Measurements from ENCODE around the gene CENPN.

The CENPN gene

GRCh38 chr16:80993834-80994233, 13.2 kb upstream of the CENPN start:
- H3K14ac ChIP-seq (ENCODE audit: low read length), result no peak overlapping the region
- H2BK15ac ChIP-seq (ENCODE audit: low read length), result no peak overlapping the region
- H3K4ac ChIP-seq (ENCODE audit: low read length), result no peak overlapping the region
- H3K79me1 ChIP-seq (ENCODE audit: low read depth, low read length), result no peaks in the 10 kb centered on the region
- no peak overlapping the region for H3K4me2 ChIP-seq (ENCODE audit: insufficient read depth, low read length, poor library complexity, severe bottlenecking)
- no peaks in the 10 kb centered on the region for H3K9me3 ChIP-seq (replicated peaks in 1 of 2; ENCODE audit: control insufficient read depth in 2 of 2, insufficient read depth in 1 of 2, low read depth in 1 of 2, low read length in 2 of 2)
- H4K91ac ChIP-seq (ENCODE audit: low read depth, low read length, poor library complexity), result no peak overlapping the region
- H3K4me3 ChIP-seq (ENCODE audit: low read length in 2 of 2), result no peak overlapping the region
- no peak overlapping the region for H3K9ac ChIP-seq (ENCODE audit: low read depth, low read length, poor library complexity)
- H2BK120ac ChIP-seq (ENCODE audit: low read depth, low read length), result no peak overlapping the region
- H4K8ac ChIP-seq (ENCODE audit: low read depth, low read length), result no peak overlapping the region
- no peak overlapping the region for H3K23ac ChIP-seq (ENCODE audit: low read depth, low read length, poor library complexity)
- no peak overlapping the region for H2AFZ ChIP-seq (ENCODE audit: low read length)
- peaks cover 0 to 3% of the 10 kb centered on the region in 2 donors for H3K4me1 ChIP-seq (ENCODE audit: control insufficient read depth in 2 of 2, insufficient read depth in 1 of 2, low read depth in 1 of 2, low read length in 2 of 2)
- no peak overlapping the region for H3K27ac ChIP-seq (replicated peaks; ENCODE audit: low read length)
- DNase-seq (ENCODE audit: low spot score), result no peak
- peaks cover 3 to 36% of the 10 kb centered on the region in 2 donors for H3K36me3 ChIP-seq (replicated peaks in 1 of 2; ENCODE audit: control insufficient read depth in 2 of 2, insufficient read depth in 2 of 2, low read length in 2 of 2)
- H3K27me3 ChIP-seq (ENCODE audit: control insufficient read depth in 3 of 3, insufficient read depth in 3 of 3, low read depth in 1 of 3, low read length in 3 of 3), result no peaks in the 10 kb centered on the region
- no peak overlapping the region for H2AK5ac ChIP-seq (ENCODE audit: low read depth, low read length)
- H3K18ac ChIP-seq (ENCODE audit: low read length), result no peak overlapping the region
- no peak overlapping the region for H2BK12ac ChIP-seq (ENCODE audit: low read length)
- H2BK5ac ChIP-seq (ENCODE audit: low read length), result no peak overlapping the region

GRCh38 chr16:80994451-80994850, 12.6 kb upstream of the CENPN start:
- no peak overlapping the region for H2AFZ ChIP-seq (ENCODE audit: low read length)
- no peak overlapping the region for H3K27ac ChIP-seq (replicated peaks; ENCODE audit: low read length)
- H3K18ac ChIP-seq (ENCODE audit: low read length), result no peak overlapping the region
- no peaks in the 10 kb centered on the region for H3K79me1 ChIP-seq (ENCODE audit: low read depth, low read length)
- H3K14ac ChIP-seq (ENCODE audit: low read length), result no peak overlapping the region
- H4K91ac ChIP-seq (ENCODE audit: low read depth, low read length, poor library complexity), result no peak overlapping the region
- no peak overlapping the region for H2BK15ac ChIP-seq (ENCODE audit: low read length)
- no peak overlapping the region for H3K4ac ChIP-seq (ENCODE audit: low read length)
- H3K9me3 ChIP-seq (replicated peaks in 1 of 2; ENCODE audit: control insufficient read depth in 2 of 2, insufficient read depth in 1 of 2, low read depth in 1 of 2, low read length in 2 of 2), result no peaks in the 10 kb centered on the region
- H2BK5ac ChIP-seq (ENCODE audit: low read length), result no peak overlapping the region
- peaks cover 3 to 36% of the 10 kb centered on the region in 2 donors for H3K36me3 ChIP-seq (replicated peaks in 1 of 2; ENCODE audit: control insufficient read depth in 2 of 2, insufficient read depth in 2 of 2, low read length in 2 of 2)
- no peak overlapping the region for H3K4me3 ChIP-seq (ENCODE audit: low read length in 2 of 2)
- H2BK120ac ChIP-seq (ENCODE audit: low read depth, low read length), result no peak overlapping the region
- no peak overlapping the region for H3K23ac ChIP-seq (ENCODE audit: low read depth, low read length, poor library complexity)
- no peaks in the 10 kb centered on the region for H3K27me3 ChIP-seq (ENCODE audit: control insufficient read depth in 3 of 3, insufficient read depth in 3 of 3, low read depth in 1 of 3, low read length in 3 of 3)
- H3K4me2 ChIP-seq (ENCODE audit: insufficient read depth, low read length, poor library complexity, severe bottlenecking), result no peak overlapping the region
- H2AK5ac ChIP-seq (ENCODE audit: low read depth, low read length), result no peak overlapping the region
- no peak overlapping the region for H4K8ac ChIP-seq (ENCODE audit: low read depth, low read length)
- no peak for DNase-seq (ENCODE audit: low spot score)
- H2BK12ac ChIP-seq (ENCODE audit: low read length), result no peak overlapping the region
- H3K9ac ChIP-seq (ENCODE audit: low read depth, low read length, poor library complexity), result no peak overlapping the region
- H3K4me1 ChIP-seq (ENCODE audit: control insufficient read depth in 2 of 2, insufficient read depth in 1 of 2, low read depth in 1 of 2, low read length in 2 of 2), result peaks cover 0 to 3% of the 10 kb centered on the region in 2 donors

- no peak overlapping the region for H3K4me2 ChIP-seq (ENCODE audit: insufficient read depth, low read length, poor library complexity, severe bottlenecking)
- no peak overlapping the region for H4K8ac ChIP-seq (ENCODE audit: low read depth, low read length)
- H3K4me3 ChIP-seq (ENCODE audit: low read length in 2 of 2), result no peak overlapping the region
- no peak overlapping the region for H3K14ac ChIP-seq (ENCODE audit: low read length)
- H2BK5ac ChIP-seq (ENCODE audit: low read length), result no peak overlapping the region
- H2BK12ac ChIP-seq (ENCODE audit: low read length), result no peak overlapping the region
- no peaks in the 10 kb centered on the region for H3K79me1 ChIP-seq (ENCODE audit: low read depth, low read length)
- H3K36me3 ChIP-seq (replicated peaks in 1 of 2; ENCODE audit: control insufficient read depth in 2 of 2, insufficient read depth in 2 of 2, low read length in 2 of 2), result peaks cover 0 to 33% of the 10 kb centered on the region in 2 donors
- H2BK15ac ChIP-seq (ENCODE audit: low read length), result no peak overlapping the region
- H4K91ac ChIP-seq (ENCODE audit: low read depth, low read length, poor library complexity), result no peak overlapping the region
- H3K4me1 ChIP-seq (ENCODE audit: control insufficient read depth in 2 of 2, insufficient read depth in 1 of 2, low read depth in 1 of 2, low read length in 2 of 2), result peaks cover 0 to 3% of the 10 kb centered on the region in 2 donors
- no peak overlapping the region for H3K23ac ChIP-seq (ENCODE audit: low read depth, low read length, poor library complexity)
- H2AFZ ChIP-seq (ENCODE audit: low read length), result no peak overlapping the region
- no peak overlapping the region for H3K4ac ChIP-seq (ENCODE audit: low read length)
- no peak overlapping the region for H3K27ac ChIP-seq (replicated peaks; ENCODE audit: low read length)
- H3K18ac ChIP-seq (ENCODE audit: low read length), result no peak overlapping the region
- DNase-seq (ENCODE audit: low spot score), result no peak
- no peak overlapping the region for H3K9ac ChIP-seq (ENCODE audit: low read depth, low read length, poor library complexity)
- WGBS, 2 donors (ENCODE audit: extremely low coverage in 2 of 2, insufficient read length in 2 of 2, insufficient replicate concordance in 1 of 2), result 100% methylated on average over 1 of the region's 4 CpGs; no CpG with 5 or more reads in 1 of the 2 donors
- no peaks in the 10 kb centered on the region for H3K27me3 ChIP-seq (ENCODE audit: control insufficient read depth in 3 of 3, insufficient read depth in 3 of 3, low read depth in 1 of 3, low read length in 3 of 3)
- H2BK120ac ChIP-seq (ENCODE audit: low read depth, low read length), result no peak overlapping the region
- no peak overlapping the region for H2AK5ac ChIP-seq (ENCODE audit: low read depth, low read length)
- no peaks in the 10 kb centered on the region for H3K9me3 ChIP-seq (replicated peaks in 1 of 2; ENCODE audit: control insufficient read depth in 2 of 2, insufficient read depth in 1 of 2, low read depth in 1 of 2, low read length in 2 of 2)
Observed at GRCh38 chr16:80996688-80997138, 10.3 kb upstream of the CENPN start.

- Histone ChIP-seq H3K79me1 (ENCODE audit: low read depth, low read length) (no peaks in the 10 kb centered on the region), H3K23ac (ENCODE audit: low read depth, low read length, poor library complexity) (no peak overlapping the region), H3K4ac (ENCODE audit: low read length) (no peak overlapping the region), H2BK5ac (ENCODE audit: low read length) (no peak overlapping the region), H3K9ac (ENCODE audit: low read depth, low read length, poor library complexity) (no peak overlapping the region), H3K18ac (ENCODE audit: low read length) (no peak overlapping the region), H3K36me3 (replicated peaks in 1 of 2; ENCODE audit: control insufficient read depth in 2 of 2, insufficient read depth in 2 of 2, low read length in 2 of 2) (peaks cover 0 to 28% of the 10 kb centered on the region in 2 donors), H3K27ac (replicated peaks; ENCODE audit: low read length) (no peak overlapping the region), H2BK120ac (ENCODE audit: low read depth, low read length) (no peak overlapping the region), H2AK5ac (ENCODE audit: low read depth, low read length) (no peak overlapping the region), H3K14ac (ENCODE audit: low read length) (no peak overlapping the region), H3K4me1 (ENCODE audit: control insufficient read depth in 2 of 2, insufficient read depth in 1 of 2, low read depth in 1 of 2, low read length in 2 of 2) (peaks cover 0 to 3% of the 10 kb centered on the region in 2 donors), H3K4me3 (ENCODE audit: low read length in 2 of 2) (no peak overlapping the region), H4K91ac (ENCODE audit: low read depth, low read length, poor library complexity) (no peak overlapping the region), H4K8ac (ENCODE audit: low read depth, low read length) (no peak overlapping the region), H2BK15ac (ENCODE audit: low read length) (no peak overlapping the region), H2BK12ac (ENCODE audit: low read length) (no peak overlapping the region), H3K4me2 (ENCODE audit: insufficient read depth, low read length, poor library complexity, severe bottlenecking) (no peak overlapping the region), H2AFZ (ENCODE audit: low read length) (no peak overlapping the region), H3K27me3 (ENCODE audit: control insufficient read depth in 3 of 3, insufficient read depth in 3 of 3, low read depth in 1 of 3, low read length in 3 of 3) (no peaks in the 10 kb centered on the region), H3K9me3 (replicated peaks in 1 of 2; ENCODE audit: control insufficient read depth in 2 of 2, insufficient read depth in 1 of 2, low read depth in 1 of 2, low read length in 2 of 2) (no peaks in the 10 kb centered on the region)
- DNase-seq (ENCODE audit: low spot score), result no peak
- no CpG with 5 or more reads among the region's 9 CpGs for WGBS, 2 donors (ENCODE audit: extremely low coverage in 2 of 2, insufficient read length in 2 of 2, insufficient replicate concordance in 1 of 2)
Observed at GRCh38 chr16:80997139-80997798, 9.7 kb upstream of the CENPN start.

Measured in neuronal stem cell (in vitro differentiated cells).